Liver (tissue), 3 donors: ENCODE results near the gene ADAMTS14.

Experiments
- EGR1 ChIP-seq, 2 donors: IDR thresholded peaks; 2 replicates each; pipeline ENCODE4 v1.6.1; 2016 to 2018; ENCODE audit warnings: antibody characterized with exemption in 2 of 2, low read depth in 2 of 2
- FOXA2 ChIP-seq: IDR thresholded peaks from 2 replicates; pipeline ENCODE4 v1.6.1; 2016; ENCODE audit warnings: antibody characterized with exemption
- GABPA ChIP-seq, 2 donors: IDR thresholded peaks in 1 of 2; conservative IDR thresholded peaks in 1 of 2; 2 replicates each; pipeline ENCODE4 v1.6.1; 2016; ENCODE audit warnings: antibody characterized with exemption in 2 of 2, mild to moderate bottlenecking in 1 of 2, moderate library complexity in 1 of 2
- HNF4A ChIP-seq, 2 donors: conservative IDR thresholded peaks; 2 replicates each; pipeline ENCODE4 v1.6.1; 2016; ENCODE audit warnings: antibody characterized with exemption in 2 of 2, mild to moderate bottlenecking in 2 of 2
- JUND ChIP-seq, 2 donors: IDR thresholded peaks; 2 replicates each; pipeline ENCODE4 v1.6.1; 2016; ENCODE audit warnings: antibody characterized with exemption in 2 of 2
- RAD21 ChIP-seq, 2 donors: IDR thresholded peaks; 2 replicates each; pipeline ENCODE4 v1.6.1; 2016; ENCODE audit warnings: antibody characterized with exemption in 2 of 2, mild to moderate bottlenecking in 2 of 2
- RXRA ChIP-seq, 2 donors: IDR thresholded peaks; 2 replicates each; pipeline ENCODE4 v1.6.1; 2017 to 2018; ENCODE audit warnings: antibody characterized with exemption in 2 of 2, mild to moderate bottlenecking in 1 of 2
- SP1 ChIP-seq: IDR thresholded peaks from 2 replicates; pipeline ENCODE4 v1.6.1; 2018; ENCODE audit warnings: antibody characterized with exemption, mild to moderate bottlenecking
- YY1 ChIP-seq: IDR thresholded peaks from 2 replicates; pipeline ENCODE4 v1.6.1; 2016; ENCODE audit warnings: antibody characterized with exemption, mild to moderate bottlenecking
- TF ChIP-seq, protein P1 (sequence below): IDR thresholded peaks from 2 replicates; pipeline ENCODE4 v1.6.1; 2016; ENCODE audit warnings: antibody characterized with exemption, mild to moderate bottlenecking
- TF ChIP-seq, protein P2 (sequence below): fragments of 150-350 bp; IDR thresholded peaks from 2 replicates; pipeline ENCODE4 v1.5.1; 2017; ENCODE audit warnings: improper control_type of control experiment, low read depth, low read length; ENCODE audit not compliant: missing input control
- TF ChIP-seq, protein P3 (sequence below): IDR thresholded peaks from 2 replicates; pipeline ENCODE4 v1.6.1; 2016; ENCODE audit warnings: antibody characterized with exemption
- TF ChIP-seq, protein P4 (sequence below): IDR thresholded peaks from 2 replicates; pipeline ENCODE4 v1.6.1; 2016; ENCODE audit warnings: antibody characterized with exemption
- TF ChIP-seq, protein P5 (sequence below): IDR thresholded peaks from 2 replicates; pipeline ENCODE4 v1.6.1; 2016; ENCODE audit warnings: antibody characterized with exemption
- donor health status: healthy.
- donor health status: healthy.

DNA sequence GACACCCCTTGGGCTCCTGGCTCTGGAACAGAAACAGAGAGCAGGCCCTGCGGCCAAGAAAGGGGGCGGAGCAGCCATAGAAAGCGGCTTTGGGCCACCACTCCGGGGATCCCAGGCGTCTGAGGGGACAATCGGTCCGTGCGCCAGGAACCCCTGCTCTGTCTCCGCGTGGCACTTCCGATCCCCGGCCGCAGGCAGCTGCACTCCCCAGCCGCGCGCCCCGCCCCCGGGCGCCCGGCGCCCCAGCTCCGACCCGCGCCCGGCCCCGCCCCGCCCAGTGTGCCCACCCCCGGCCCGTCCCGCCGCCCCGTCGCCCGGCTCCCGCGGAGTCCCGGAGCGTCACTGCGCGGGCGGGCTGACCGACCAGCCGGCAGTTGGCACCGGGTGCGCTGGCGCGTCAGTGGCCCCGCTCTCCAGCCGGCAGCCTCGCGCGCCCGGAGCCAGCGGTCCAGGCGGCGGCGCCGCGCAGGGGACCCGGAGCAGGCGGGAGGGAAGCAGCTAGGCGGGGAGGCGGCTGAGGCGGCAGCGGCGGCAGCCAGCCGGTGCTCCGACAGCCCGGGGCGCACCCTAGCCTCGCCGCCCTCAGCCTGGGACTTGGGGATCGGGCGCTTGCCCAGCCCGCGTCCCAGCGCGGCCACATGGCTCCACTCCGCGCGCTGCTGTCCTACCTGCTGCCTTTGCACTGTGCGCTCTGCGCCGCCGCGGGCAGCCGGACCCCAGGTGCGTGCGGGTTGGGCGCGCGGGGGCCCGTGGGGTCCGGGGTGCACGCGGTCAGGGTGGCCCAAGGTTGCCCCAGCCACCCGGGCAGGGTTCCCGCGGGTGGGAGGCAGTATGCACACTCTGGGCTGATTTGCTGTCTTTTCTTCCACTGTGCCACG, at the start of gene ADAMTS14:
- TF ChIP-seq, protein P1, sequence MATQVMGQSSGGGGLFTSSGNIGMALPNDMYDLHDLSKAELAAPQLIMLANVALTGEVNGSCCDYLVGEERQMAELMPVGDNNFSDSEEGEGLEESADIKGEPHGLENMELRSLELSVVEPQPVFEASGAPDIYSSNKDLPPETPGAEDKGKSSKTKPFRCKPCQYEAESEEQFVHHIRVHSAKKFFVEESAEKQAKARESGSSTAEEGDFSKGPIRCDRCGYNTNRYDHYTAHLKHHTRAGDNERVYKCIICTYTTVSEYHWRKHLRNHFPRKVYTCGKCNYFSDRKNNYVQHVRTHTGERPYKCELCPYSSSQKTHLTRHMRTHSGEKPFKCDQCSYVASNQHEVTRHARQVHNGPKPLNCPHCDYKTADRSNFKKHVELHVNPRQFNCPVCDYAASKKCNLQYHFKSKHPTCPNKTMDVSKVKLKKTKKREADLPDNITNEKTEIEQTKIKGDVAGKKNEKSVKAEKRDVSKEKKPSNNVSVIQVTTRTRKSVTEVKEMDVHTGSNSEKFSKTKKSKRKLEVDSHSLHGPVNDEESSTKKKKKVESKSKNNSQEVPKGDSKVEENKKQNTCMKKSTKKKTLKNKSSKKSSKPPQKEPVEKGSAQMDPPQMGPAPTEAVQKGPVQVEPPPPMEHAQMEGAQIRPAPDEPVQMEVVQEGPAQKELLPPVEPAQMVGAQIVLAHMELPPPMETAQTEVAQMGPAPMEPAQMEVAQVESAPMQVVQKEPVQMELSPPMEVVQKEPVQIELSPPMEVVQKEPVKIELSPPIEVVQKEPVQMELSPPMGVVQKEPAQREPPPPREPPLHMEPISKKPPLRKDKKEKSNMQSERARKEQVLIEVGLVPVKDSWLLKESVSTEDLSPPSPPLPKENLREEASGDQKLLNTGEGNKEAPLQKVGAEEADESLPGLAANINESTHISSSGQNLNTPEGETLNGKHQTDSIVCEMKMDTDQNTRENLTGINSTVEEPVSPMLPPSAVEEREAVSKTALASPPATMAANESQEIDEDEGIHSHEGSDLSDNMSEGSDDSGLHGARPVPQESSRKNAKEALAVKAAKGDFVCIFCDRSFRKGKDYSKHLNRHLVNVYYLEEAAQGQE: no peak
- TF ChIP-seq RAD21 (IDR thresholded peaks at IDR 0.05): no peak
- TF ChIP-seq, protein P2, sequence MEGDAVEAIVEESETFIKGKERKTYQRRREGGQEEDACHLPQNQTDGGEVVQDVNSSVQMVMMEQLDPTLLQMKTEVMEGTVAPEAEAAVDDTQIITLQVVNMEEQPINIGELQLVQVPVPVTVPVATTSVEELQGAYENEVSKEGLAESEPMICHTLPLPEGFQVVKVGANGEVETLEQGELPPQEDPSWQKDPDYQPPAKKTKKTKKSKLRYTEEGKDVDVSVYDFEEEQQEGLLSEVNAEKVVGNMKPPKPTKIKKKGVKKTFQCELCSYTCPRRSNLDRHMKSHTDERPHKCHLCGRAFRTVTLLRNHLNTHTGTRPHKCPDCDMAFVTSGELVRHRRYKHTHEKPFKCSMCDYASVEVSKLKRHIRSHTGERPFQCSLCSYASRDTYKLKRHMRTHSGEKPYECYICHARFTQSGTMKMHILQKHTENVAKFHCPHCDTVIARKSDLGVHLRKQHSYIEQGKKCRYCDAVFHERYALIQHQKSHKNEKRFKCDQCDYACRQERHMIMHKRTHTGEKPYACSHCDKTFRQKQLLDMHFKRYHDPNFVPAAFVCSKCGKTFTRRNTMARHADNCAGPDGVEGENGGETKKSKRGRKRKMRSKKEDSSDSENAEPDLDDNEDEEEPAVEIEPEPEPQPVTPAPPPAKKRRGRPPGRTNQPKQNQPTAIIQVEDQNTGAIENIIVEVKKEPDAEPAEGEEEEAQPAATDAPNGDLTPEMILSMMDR: no peak
- TF ChIP-seq, protein P3, sequence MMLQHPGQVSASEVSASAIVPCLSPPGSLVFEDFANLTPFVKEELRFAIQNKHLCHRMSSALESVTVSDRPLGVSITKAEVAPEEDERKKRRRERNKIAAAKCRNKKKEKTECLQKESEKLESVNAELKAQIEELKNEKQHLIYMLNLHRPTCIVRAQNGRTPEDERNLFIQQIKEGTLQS: no peak
- no peak for TF ChIP-seq RXRA (IDR thresholded peaks at IDR 0.05)
- TF ChIP-seq, protein P4, sequence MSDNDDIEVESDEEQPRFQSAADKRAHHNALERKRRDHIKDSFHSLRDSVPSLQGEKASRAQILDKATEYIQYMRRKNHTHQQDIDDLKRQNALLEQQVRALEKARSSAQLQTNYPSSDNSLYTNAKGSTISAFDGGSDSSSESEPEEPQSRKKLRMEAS: no peak
- no peak for TF ChIP-seq YY1
- TF ChIP-seq, protein P5, sequence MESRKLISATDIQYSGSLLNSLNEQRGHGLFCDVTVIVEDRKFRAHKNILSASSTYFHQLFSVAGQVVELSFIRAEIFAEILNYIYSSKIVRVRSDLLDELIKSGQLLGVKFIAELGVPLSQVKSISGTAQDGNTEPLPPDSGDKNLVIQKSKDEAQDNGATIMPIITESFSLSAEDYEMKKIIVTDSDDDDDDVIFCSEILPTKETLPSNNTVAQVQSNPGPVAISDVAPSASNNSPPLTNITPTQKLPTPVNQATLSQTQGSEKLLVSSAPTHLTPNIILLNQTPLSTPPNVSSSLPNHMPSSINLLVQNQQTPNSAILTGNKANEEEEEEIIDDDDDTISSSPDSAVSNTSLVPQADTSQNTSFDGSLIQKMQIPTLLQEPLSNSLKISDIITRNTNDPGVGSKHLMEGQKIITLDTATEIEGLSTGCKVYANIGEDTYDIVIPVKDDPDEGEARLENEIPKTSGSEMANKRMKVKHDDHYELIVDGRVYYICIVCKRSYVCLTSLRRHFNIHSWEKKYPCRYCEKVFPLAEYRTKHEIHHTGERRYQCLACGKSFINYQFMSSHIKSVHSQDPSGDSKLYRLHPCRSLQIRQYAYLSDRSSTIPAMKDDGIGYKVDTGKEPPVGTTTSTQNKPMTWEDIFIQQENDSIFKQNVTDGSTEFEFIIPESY: no peak
- no peak for TF ChIP-seq HNF4A (conservative IDR thresholded peaks at IDR 0.05)
- no peak for TF ChIP-seq JUND (IDR thresholded peaks at IDR 0.05)
- no peak for TF ChIP-seq FOXA2
- TF ChIP-seq GABPA (IDR thresholded peaks at IDR 0.05 in 1 of 2, conservative IDR thresholded peaks at IDR 0.05 in 1 of 2): no peak
- TF ChIP-seq EGR1 (IDR thresholded peaks at IDR 0.05; ENCODE audit: low read depth in 2 of 2): no peak
- TF ChIP-seq SP1: no peak
